IPS DF 19.7 (cell line): Measurements from ENCODE around the gene TMEM221.

Experiments
- DNase-seq: peaks from one replicate; pipeline ENCODE4 v3.0.0-alpha.2; 2013; ENCODE audit warnings: low read depth, low spot score

The TMEM221 gene

DNA sequence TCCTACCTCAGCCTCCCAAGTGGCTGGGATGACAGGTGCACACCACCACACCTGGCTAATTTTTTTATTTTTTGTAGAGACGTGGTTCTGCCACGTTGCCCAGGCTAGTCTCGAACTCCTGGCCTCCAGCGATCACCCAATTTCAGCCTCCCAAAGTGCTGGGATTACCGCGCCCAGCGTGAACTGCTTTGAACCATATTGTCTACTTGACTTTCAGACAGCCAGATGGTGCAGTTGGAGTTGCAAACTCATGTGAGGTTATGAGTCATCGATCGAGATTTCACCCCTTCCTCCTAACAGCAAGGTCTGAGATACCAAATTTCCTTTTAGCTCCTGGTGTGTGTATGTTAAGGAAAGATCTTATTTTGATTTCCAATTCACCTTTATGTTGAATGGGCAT is 24.6 kb upstream of the TMEM221 start:
- no peak for DNase-seq

DNA sequence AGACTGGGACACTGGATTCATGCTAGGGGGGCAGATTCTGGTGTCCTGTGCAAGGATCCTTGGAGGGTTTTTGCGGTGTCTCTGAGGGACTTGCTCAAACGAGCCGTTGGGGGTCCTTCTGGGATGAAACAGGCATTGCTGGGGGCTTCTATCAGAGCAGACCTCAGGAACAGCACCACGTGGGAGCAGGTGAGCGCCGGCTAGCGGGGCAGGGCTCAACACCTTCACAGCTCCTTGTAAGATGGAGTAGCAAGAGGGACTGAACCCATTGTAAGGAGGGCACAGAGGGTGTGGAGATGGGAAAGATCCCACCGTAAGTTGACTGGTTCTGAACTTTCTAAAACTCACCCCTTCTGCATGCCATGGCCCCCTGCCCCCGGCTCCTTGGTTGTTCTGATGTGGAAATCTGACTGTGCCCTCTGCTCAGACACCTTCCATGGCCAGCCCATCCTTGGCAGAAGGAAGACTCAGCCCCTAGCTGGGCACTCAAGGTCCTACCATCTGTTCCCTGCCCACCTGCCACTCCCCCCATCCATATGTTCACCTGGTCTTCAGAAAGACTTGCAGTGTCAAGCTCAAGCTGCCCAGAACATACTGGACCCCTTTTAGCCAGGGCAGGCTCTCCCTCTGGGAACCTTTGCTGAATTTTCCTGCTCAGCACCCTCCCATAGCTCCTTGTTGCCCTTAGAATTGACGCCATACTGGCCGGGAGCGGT is 23.1 kb upstream of the TMEM221 start:
- DNase-seq, result no peak

DNA sequence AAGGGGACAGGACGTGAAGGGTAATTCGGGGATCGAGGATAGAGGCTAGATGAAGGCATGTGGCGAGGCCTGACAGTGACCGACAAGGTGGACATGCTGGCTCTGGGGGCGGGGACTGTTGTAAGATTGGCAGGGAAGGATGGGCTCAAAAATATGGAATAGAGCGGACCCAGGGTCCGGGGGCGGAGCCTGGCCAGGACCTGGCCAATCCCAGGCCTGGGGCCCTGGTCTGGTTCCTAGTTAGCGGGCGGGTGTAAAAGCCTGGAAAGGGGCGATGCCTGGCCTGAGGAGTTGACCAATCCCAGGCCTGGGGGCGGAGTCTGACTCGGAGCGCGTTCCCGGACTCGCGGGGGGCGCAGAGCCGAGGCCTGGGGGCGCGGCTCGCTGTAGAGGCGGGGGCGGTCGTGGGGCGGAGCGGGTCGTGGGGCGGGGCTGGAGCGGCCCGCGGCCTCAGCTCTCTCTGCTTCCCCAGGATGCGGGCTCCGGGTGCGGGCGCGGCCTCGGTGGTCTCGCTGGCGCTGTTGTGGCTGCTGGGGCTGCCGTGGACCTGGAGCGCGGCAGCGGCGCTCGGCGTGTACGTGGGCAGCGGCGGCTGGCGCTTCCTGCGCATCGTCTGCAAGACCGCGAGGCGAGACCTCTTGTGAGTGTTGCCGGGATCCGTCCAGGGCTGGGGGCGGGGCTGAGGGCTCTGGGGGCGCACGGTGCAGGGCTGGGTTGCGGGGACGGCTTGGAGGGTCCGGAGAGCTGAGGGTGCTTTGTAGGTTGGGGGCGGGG is 21.8 kb upstream of the TMEM221 start, which contains the start of gene SLC27A1:
TSS of gene SLC27A1 (plus strand) at position 457 of the 774 bp plus-strand sequence. CDS start at position 474, 17 bp downstream.
- peak; percentile 90 for DNase-seq

DNA sequence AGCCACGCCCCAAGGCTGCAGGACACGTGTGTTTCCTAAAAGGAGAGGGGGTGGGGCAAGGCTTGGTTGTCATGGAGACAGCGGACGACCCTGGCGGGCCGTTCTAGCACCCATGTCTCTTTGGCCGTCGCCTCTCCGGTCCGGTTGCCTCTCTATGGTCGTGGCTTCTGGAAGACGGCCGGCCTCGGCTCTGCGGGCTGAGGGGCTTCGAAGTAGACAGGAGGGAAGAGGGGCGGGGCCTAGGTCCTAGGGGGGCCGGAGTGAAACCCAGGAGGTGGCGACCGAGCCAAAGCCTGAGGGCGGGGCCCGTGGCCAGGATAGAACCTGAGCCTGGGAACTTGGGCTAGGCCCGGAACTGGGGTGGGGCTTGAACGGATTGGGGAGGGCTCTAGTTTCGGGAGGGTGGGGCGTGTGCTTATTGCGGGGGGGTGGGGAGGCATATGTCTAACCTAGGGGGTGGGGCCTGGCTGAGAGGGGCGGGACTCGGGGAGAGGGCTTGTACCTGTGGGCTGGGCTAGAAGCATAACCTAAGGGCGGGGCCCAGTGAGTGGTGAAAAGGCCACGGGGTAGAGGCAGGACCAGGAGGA is 21.1 kb upstream of the TMEM221 start:
- DNase-seq, result no peak

DNA sequence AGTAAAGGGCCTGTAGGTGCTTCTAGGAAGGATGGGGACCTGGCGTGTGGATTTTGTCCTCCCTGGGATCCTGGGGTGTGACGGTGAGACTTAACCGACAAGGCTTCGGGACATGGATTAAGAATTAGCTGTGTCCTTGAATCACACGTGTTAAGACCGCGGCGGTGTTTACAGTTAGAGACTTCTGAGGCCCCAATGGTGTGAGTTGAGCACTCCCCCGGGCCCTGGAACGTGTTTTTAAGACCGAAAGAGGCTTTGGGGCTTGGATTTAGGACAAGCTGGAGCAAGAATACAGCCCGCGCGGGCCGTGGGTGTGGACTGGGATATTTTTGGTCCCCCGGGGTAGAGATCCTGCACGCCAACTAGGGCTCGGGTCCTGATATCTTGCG is 20.6 kb upstream of the TMEM221 start:
- DNase-seq, result no peak

DNA sequence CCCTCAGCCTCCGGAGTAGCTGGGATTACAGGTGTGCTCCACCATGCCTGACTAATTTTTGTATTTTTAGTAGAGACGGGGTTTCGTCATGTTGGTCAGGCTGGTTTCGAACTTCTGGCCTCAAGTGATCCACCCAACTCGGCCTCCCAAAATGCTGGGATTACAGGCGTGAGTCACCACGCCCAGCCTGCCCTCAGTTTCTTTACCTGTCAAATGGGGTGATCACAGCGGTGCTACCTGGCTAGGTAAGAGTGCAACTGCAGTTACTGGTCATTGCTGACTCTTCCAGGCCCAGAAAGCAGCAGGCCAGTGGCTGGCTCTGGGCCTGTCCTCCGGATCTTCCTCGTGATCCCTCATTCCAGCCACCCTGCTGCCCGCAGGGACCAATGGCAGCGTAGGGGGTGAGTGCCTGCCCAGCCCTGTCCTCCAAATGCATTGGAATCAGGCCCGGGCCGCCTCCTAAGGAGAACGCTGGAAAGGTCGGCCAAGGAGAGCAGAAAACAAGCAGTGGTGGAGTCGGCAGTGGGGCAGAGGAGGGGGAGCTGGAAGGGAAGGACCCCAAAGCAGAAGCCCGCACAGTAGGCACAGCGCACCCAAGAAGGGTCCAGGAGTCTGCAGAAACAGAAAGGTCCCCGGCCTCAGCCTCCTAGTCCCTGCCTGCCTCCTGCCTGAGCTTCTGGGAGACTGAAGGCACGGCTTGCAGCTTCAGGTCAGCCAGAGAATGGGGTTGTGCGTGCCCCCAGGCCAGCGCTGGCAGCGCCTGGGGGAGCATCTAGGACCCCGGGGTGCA is 20.0 kb upstream of the TMEM221 start:
- DNase-seq, result no peak

DNA sequence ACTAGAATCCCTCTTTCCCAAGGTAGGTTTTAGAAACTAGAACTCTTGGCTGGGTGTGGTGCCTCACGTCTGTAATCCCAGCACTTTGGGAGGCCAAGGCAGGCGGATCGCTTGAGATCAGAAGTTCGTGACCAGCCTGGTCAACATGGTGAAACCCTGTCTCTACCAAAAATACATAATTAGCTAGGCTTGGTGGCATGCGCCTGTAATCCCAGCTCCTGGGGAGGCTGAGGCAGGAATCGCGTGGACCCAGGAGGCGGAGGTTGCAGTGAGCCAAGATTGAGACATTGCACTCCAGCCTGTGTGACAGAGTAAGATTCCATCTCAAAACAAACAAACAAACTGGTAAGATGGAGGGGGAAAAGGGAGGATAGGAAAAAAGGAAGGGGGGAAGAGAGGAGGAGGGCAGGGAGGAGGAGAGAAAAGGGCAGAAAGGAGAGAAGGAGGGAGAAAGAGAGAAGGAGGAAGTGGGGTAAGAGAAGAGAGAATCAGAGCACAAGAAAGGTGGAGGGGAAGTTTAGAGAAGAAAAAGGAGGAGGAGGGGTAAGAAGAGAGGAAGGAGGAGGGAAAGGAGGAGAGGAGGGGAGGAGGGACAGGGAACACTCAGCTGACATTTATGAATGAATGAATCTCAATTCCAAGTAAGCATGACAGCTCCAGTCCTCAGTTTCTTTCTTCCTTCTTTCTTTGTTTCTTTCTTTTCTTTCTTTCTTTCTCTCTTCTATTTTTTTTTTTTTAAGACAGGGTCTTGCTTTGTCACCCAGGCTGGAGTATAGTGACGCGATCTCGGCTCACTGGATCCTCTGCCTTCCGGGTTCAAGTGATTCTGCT is 19.2 kb upstream of the TMEM221 start:
- DNase-seq, result no peak

DNA sequence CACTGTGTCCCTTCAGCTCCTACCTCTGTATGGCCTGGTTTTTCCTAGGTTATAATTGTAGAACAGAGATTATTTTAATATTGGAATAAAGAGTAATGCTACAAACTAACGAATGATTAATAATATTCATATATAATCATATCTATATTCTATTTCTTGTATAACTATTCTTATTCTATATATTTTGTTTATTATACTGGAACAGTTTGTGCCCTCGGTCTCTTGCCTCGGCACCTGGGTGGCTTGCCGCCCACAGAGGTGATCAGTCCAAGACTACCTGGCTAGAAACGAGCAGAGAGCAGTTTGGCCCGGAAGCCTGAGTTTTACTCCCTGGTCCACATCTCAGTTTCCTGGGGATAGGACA is 18.0 kb upstream of the TMEM221 start:
- no peak for DNase-seq

DNA sequence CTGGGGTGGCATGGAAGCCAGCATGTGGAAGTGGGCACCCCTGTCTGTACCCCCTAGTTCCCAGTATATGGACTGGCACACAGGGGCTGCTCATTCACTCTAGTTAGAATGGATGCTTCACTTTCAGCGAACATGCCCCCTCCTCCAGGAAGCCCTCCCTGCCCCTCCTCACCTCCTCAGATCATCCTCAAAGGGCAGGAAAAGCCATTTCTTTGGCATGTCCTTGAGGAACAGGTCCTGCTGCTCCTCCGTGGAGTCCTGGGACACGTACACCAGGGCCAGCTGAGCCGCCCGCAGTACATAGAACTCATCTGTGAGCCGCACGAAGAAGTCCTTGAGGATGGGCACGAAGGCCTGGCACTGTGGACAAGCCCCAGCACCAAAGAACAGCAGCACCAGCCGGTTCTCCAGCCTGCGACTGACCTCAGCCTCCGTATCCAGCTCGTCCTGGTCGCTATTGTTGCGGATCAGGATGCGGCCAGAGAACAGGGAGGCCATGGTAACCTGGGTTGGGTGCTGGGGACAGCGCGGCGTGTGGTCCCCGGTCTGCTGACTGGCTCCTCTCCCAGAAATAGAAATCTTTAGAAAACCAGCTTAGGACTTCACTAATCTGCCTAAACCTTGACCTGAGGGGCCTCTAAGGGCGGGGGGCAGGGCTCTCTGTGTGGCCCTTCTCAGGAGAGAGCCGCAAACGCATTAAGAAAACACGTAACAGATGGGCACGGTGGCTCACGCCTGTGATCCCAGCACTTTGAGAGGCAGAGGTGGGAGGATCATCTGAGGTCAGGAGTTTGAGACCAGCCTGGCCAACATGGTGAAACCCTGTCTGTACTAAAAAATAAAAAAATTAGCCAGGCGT is 12.1 kb upstream of the TMEM221 start, which contains the start of gene NXNL1:
TSS of gene NXNL1 (minus strand) at position 555 of the 859 bp plus-strand sequence. CDS start at position 498, 57 bp downstream.
- no peak for DNase-seq

DNA sequence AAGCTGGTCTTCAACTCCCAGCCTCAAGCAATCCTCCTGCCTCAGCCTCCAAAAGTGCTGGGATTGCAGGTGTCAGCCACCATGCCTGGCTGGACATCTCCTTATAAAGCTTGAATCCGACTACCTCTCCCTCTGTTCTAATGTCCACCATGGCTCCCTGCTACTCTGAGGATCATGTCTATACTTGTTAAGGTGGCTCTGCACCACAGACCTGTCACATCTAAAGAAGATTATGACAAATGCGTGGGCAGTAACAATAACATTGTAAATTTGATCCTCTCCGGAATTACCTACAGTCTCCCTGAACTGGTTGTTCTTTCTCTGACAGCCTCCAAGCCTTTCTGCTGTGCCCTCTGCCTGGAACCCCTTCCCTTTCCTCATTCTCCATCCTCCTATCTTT is 10.5 kb upstream of the TMEM221 start:
- DNase-seq, result no peak

DNA sequence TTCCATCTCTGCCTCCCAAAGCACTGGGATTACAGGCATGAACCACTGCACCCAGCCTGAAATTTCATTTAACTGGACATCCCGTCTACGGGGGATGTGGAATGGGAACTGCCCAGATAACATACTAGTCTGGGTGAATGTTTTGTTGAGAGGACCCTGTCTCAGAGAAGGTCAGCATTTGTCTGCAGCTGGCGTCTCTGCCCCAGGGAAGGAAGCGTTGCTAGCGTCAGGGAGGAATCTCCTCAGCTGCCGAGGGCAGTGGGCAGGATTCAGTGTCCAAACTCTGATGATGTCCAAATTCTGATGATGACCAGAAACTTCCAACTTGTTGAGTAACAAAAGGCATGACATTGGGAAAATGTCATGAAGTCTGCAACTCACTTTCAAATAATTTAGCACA is 9.1 kb upstream of the TMEM221 start:
- no peak for DNase-seq

DNA sequence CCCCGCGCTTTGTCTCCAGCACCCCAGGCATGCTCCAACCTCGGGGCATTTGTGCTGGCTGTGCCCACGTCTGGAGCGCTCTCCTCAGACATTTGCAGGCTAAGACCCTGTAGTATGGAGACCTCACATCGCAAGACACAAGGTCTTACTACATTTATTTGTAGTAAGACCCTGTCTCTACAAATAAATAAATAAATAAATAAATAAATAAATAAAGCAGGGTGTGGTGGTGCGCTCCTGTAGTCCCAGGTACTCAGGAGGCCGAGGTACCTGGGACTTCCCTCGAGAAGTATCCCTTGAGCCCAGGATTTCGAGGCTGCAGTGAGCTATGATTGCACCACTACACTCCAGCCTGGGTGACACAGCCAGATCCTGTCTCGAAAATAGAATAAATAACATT is 7.7 kb upstream of the TMEM221 start:
- DNase-seq, result no peak

DNA sequence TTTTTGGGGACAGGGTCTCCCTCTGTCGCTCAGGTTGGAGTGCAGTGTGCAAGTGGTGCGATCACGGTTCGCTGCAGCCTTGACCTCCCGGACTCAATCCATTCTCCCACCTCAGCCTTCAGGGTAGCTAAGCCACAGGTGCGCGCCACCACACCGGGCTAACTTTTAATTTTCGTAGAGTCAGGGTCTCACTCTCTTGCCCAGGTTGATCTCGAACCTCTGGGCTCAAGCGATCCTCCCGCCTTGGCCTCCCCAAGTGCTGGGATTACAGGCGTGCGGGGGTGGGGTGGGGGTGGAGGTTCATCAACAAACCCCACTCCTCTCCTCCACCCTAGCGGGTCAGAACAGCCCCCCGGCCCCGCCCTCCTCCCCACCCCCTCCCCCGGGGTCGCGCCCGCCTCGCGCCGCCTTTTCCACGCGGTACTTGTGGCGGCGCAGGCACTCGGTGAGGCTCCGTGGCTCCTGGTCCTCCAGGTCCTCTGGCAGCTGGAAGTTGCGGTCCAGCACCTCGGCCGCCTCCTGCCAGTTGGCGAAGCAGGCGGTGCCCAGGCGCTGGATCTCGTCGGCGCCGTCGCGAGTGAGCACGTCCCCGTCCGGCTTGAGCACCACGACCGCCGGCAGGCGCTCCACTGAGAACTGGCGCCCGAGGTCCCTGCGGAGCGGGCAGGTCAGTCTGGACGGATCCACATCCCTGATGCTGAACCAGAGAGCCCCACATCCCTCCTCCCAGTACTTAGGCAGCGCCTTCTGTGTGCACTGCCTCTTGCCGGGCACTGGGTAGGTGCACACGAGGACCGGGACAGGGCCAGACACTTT is 7.0 kb upstream of the TMEM221 start:
- DNase-seq, result no peak

DNA sequence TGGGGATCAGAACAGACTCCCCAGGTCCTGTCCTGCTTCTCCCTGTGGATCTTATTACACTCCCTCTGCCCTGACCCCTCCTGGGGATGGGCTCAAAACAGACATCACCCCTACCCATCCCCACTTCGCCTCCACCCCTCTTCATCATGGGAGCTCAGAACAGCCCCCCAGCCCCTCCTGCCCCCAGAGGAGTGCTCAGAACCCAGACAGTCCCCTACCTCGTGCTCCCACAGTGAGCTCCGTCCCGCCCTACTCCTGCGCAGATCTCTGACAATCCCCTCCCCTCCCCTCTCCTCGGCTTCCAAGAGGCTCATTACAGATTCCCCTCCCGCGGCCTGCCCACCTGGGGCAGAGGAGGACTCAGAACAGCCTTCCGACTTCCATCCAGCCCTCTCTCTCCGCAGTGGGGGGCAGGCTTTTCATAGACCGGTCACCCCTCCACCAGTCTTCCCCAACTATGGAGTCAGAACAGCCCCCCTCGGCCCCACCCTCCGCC is 6.2 kb upstream of the TMEM221 start:
- DNase-seq, result no peak

DNA sequence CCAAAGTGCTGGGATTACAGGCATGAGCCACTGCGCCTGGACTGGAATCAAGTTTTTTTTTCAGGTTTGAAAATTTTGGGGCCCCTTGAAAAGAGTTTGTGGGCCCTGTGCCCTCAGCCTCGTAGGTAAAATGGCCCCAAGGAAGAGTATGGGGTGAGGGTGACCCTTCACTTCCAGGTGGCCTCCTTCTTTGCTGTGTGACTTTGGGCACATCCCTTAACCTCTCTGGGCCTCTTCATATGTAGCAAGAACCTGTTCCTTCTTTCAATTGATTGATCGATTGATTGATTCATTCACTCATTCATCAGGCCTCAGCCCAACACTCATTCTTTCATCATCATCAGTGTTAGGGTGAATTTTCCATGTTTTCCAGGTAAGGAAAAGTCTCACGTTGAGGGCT is 3.4 kb upstream of the TMEM221 start:
- DNase-seq, result no peak

DNA sequence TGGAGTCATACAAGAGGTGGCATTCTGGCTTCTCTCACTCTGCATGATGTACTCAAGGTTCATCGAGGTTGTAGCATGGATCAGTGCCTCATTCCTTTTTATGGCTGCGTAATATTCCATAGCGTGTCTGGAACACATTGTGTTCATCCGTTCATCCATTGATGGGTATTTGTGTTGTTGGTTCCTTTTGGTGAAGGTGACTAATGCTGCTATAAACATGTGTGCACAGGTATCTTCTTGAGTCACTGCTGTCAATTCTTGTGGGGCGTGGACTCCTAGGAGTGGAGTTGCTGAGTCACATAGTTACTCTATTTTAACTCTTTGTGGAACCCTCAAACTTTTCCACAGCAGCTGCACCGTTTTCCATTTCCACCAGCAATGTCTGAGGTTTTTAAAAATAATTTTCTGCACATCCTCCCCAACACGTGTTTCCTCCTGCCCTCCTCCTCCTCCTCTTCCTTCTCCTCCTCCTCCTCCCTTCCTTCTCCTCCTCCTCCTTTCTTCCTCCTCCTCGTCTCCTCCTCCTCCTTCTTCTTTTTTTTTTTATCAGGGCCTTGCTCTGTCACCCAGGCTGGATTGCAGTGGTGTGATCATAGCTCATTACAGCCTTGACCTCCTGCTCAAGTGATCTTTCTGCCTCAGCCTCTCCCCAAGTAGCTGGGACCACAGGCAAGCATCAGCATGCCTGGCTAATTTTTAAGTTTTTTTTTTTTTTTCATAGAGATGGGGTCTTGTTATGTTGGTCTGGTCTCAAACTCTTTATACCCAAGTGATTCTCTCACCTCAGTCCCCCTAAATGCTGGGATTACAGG is 2.0 kb upstream of the TMEM221 start:
- DNase-seq, result no peak

DNA sequence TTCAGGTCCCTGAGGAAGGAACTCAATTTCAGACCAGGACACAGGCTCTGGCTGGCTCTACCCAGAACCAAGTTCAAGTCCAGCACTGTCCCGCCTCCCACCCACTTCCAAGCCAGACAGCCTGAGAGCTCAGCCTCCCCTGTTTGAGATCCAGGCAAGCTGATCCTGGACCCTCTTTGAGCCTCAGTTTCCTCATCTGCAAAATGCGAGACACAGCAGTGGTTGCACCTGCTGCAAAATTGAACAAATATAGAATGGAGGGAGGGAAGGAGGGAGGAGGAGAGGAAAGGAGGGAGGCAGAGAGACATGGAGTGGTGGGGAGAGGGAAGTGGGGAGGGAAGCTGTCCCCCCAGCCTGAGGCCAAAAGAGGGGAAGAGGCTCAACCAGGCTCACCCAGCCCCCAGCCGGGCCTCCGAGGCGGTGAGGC is 751 bp downstream of the TMEM221 start:
- DNase-seq, result no peak

DNA sequence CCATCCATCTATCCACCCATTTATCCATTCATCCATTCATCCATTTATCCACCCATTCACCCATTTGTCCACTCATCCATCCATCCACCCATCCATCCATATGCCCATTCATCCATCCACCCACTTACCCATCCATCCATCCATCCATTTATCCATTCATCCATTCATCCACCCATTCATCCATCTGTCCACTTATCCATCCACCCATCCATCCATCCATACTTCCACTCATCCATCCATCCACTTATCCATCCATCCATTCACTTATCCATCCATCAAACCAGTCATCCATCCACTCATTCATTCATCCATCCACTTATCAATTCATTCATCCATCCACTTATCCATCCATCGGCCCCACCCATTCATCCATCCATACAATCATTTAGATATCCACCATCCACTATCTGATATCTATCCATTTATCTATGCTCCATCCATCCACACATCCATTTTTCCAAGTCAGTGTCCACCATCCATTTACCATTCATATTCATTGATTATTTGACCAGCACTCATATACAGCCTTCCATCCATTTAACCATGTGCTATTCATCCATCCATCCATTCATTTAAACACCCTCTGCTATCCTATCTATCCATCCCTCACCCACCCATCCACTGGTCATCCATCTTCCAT is 2.8 kb downstream of the TMEM221 start:
- no peak for DNase-seq
